ENCODE results near the gene NOXO1. TPM values are rescaled to one million over a fixed set of nuclear protein-coding genes. Genes with fewer than 3 reads are reported as not detected.

Gene NOXO1
- total and polyA plus RNA-seq, 10 of the 15 experiments (the other 5 are each of a cell fraction or from before 2014, with no cell fraction given): 0.09 to 0.76 (median 0.26) TPM; not detected in 4

- TF ChIP-seq, protein P1, sequence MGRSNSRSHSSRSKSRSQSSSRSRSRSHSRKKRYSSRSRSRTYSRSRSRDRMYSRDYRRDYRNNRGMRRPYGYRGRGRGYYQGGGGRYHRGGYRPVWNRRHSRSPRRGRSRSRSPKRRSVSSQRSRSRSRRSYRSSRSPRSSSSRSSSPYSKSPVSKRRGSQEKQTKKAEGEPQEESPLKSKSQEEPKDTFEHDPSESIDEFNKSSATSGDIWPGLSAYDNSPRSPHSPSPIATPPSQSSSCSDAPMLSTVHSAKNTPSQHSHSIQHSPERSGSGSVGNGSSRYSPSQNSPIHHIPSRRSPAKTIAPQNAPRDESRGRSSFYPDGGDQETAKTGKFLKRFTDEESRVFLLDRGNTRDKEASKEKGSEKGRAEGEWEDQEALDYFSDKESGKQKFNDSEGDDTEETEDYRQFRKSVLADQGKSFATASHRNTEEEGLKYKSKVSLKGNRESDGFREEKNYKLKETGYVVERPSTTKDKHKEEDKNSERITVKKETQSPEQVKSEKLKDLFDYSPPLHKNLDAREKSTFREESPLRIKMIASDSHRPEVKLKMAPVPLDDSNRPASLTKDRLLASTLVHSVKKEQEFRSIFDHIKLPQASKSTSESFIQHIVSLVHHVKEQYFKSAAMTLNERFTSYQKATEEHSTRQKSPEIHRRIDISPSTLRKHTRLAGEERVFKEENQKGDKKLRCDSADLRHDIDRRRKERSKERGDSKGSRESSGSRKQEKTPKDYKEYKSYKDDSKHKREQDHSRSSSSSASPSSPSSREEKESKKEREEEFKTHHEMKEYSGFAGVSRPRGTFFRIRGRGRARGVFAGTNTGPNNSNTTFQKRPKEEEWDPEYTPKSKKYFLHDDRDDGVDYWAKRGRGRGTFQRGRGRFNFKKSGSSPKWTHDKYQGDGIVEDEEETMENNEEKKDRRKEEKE (IDR thresholded peaks at IDR 0.05): no peak
- TF ChIP-seq ZNF207 (IDR thresholded peaks at IDR 0.05; ENCODE audit: borderline replicate concordance) (no peak), GABPA (IDR thresholded peaks at IDR 0.05; ENCODE audit: low read depth) (no peak), RUNX3 (IDR thresholded peaks at IDR 0.05; ENCODE audit: low read length) (peak; percentile 27; the same call in 1 of the 2 replicates), RFX5 (IDR thresholded peaks at IDR 0.05; ENCODE audit: low read depth, low read length) (no peak; the same call in 1 of the 2 replicates), GATAD2B (conservative IDR thresholded peaks at IDR 0.05; ENCODE audit: low read depth) (peak; percentile 64), RB1 (IDR thresholded peaks at IDR 0.05; ENCODE audit: borderline replicate concordance) (peak; percentile 45; the same call in 1 of the 2 replicates), POLR2A (IDR thresholded peaks at IDR 0.05; ENCODE audit: low read depth, low read length) (peak; percentile 88), SIN3A (IDR thresholded peaks at IDR 0.05; ENCODE audit: low read depth, low read length) (peak; percentile 34; the same call in 1 of the 2 replicates), ELK1 (IDR thresholded peaks at IDR 0.05; ENCODE audit: low read depth, low read length) (no peak), PML (IDR thresholded peaks at IDR 0.05; ENCODE audit: low read length) (no peak), ZBED1 (IDR thresholded peaks at IDR 0.05; ENCODE audit: borderline replicate concordance) (no peak), E4F1 (IDR thresholded peaks at IDR 0.05; ENCODE audit: borderline replicate concordance, partially characterized antibody) (no peak), ZNF217 (IDR thresholded peaks at IDR 0.05) (no peak), ATF2 (IDR thresholded peaks at IDR 0.05; ENCODE audit: low read length) (no peak)
- TF ChIP-seq, protein P2, sequence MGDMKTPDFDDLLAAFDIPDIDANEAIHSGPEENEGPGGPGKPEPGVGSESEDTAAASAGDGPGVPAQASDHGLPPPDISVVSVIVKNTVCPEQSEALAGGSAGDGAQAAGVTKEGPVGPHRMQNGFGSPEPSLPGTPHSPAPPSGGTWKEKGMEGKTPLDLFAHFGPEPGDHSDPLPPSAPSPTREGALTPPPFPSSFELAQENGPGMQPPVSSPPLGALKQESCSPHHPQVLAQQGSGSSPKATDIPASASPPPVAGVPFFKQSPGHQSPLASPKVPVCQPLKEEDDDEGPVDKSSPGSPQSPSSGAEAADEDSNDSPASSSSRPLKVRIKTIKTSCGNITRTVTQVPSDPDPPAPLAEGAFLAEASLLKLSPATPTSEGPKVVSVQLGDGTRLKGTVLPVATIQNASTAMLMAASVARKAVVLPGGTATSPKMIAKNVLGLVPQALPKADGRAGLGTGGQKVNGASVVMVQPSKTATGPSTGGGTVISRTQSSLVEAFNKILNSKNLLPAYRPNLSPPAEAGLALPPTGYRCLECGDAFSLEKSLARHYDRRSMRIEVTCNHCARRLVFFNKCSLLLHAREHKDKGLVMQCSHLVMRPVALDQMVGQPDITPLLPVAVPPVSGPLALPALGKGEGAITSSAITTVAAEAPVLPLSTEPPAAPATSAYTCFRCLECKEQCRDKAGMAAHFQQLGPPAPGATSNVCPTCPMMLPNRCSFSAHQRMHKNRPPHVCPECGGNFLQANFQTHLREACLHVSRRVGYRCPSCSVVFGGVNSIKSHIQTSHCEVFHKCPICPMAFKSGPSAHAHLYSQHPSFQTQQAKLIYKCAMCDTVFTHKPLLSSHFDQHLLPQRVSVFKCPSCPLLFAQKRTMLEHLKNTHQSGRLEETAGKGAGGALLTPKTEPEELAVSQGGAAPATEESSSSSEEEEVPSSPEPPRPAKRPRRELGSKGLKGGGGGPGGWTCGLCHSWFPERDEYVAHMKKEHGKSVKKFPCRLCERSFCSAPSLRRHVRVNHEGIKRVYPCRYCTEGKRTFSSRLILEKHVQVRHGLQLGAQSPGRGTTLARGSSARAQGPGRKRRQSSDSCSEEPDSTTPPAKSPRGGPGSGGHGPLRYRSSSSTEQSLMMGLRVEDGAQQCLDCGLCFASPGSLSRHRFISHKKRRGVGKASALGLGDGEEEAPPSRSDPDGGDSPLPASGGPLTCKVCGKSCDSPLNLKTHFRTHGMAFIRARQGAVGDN (IDR thresholded peaks at IDR 0.05): peak; percentile 45; the same call in 1 of the 2 replicates
- TF ChIP-seq, protein P3, sequence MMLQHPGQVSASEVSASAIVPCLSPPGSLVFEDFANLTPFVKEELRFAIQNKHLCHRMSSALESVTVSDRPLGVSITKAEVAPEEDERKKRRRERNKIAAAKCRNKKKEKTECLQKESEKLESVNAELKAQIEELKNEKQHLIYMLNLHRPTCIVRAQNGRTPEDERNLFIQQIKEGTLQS (IDR thresholded peaks at IDR 0.05; ENCODE audit: borderline replicate concordance, extremely low read depth, low read depth, low read length): no peak
These were observed 38.2 kb downstream of the NOXO1 start, which contains the start of gene MSRB1 (continued) for GRCh38 chr16:1942810-1943726.

Measured in GM12878 (cell line).